ENCODE results near the gene POP4.

DNA sequence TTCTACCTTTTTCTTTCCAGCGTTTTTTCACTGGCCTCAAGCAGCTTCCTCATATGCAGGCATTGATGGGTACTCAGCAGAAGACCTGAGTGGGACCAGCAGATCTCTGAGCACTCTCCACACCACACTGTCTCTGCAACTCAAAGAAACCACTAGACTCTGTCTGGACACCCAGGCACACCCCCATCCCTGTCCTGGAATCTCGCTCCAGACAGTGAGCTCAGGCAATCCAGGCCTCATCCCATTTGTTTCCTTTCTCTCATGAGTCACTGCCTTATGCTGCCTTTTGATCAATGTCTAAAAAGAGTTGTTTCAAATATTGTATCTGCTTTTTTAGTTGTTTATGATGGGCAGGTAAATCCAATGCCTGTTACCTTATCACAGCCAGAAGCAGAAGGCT, 19.7 kb upstream of the POP4 start:
- TF ChIP-seq, protein P1, sequence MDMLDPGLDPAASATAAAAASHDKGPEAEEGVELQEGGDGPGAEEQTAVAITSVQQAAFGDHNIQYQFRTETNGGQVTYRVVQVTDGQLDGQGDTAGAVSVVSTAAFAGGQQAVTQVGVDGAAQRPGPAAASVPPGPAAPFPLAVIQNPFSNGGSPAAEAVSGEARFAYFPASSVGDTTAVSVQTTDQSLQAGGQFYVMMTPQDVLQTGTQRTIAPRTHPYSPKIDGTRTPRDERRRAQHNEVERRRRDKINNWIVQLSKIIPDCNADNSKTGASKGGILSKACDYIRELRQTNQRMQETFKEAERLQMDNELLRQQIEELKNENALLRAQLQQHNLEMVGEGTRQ (IDR thresholded peaks at IDR 0.05; ENCODE audit: low read depth, low read length), result no peak
- TF ChIP-seq, protein P2, sequence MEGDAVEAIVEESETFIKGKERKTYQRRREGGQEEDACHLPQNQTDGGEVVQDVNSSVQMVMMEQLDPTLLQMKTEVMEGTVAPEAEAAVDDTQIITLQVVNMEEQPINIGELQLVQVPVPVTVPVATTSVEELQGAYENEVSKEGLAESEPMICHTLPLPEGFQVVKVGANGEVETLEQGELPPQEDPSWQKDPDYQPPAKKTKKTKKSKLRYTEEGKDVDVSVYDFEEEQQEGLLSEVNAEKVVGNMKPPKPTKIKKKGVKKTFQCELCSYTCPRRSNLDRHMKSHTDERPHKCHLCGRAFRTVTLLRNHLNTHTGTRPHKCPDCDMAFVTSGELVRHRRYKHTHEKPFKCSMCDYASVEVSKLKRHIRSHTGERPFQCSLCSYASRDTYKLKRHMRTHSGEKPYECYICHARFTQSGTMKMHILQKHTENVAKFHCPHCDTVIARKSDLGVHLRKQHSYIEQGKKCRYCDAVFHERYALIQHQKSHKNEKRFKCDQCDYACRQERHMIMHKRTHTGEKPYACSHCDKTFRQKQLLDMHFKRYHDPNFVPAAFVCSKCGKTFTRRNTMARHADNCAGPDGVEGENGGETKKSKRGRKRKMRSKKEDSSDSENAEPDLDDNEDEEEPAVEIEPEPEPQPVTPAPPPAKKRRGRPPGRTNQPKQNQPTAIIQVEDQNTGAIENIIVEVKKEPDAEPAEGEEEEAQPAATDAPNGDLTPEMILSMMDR (conservative IDR thresholded peaks at IDR 0.05; ENCODE audit: low read depth, low read length), result no peak
- TF ChIP-seq MAFK (IDR thresholded peaks at IDR 0.05; ENCODE audit: low read depth, low read length) (no peak), BHLHE40 (IDR thresholded peaks at IDR 0.05; ENCODE audit: low read depth, low read length) (no peak), POLR2A (IDR thresholded peaks at IDR 0.05; ENCODE audit: low read depth, low read length) (no peak), RAD21 (IDR thresholded peaks at IDR 0.05; ENCODE audit: low read length) (no peak), CEBPB (IDR thresholded peaks at IDR 0.05; ENCODE audit: low read depth, low read length) (no peak), RFX5 (IDR thresholded peaks at IDR 0.05; ENCODE audit: low read depth, low read length) (no peak), MXI1 (IDR thresholded peaks at IDR 0.05; ENCODE audit: borderline replicate concordance, low read depth, low read length) (no peak), FOS (IDR thresholded peaks at IDR 0.05; ENCODE audit: low read depth, low read length) (no peak), NFE2L2 (IDR thresholded peaks at IDR 0.05; ENCODE audit: low read depth, low read length) (no peak)
- TF ChIP-seq, protein P3, sequence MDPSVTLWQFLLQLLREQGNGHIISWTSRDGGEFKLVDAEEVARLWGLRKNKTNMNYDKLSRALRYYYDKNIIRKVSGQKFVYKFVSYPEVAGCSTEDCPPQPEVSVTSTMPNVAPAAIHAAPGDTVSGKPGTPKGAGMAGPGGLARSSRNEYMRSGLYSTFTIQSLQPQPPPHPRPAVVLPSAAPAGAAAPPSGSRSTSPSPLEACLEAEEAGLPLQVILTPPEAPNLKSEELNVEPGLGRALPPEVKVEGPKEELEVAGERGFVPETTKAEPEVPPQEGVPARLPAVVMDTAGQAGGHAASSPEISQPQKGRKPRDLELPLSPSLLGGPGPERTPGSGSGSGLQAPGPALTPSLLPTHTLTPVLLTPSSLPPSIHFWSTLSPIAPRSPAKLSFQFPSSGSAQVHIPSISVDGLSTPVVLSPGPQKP (IDR thresholded peaks at IDR 0.05; ENCODE audit: borderline replicate concordance, low read depth, low read length), result no peak
